ENCODE measurements around the gene SUPV3L1.
A peak's percentile ranks its signal among the peaks of the same experiment; 100 is the strongest.
"Not testable (repeated sequence)": the region's sequence is repeated elsewhere in the genome, so short reads cannot be mapped to it uniquely, and the experiment has no call there.

SUPV3L1 gene

GRCh38 chr10:69228151-69228550 is 48.1 kb downstream of the SUPV3L1 start:
- DNase-seq (ENCODE audit: low read depth in 3 of 3, low spot score in 1 of 3): no peak

DNA sequence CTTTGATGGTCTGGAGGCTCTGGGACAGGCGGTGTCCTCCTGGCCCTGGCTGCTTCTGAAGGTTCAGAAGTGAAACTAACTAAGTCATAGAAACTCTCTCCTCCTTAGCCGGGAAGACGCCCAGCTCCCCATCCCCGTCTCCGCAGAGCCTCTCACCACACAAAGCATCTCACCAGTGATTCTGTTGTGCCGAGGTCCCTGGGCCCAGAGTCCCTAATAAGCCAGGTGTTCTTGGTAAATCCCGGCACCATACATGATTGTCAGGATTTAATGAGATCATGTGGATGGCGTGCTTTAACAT is 49.5 kb downstream of the SUPV3L1 start:
- DNase-seq (ENCODE audit: low read depth in 3 of 3, low spot score in 1 of 3): no peak

DNA sequence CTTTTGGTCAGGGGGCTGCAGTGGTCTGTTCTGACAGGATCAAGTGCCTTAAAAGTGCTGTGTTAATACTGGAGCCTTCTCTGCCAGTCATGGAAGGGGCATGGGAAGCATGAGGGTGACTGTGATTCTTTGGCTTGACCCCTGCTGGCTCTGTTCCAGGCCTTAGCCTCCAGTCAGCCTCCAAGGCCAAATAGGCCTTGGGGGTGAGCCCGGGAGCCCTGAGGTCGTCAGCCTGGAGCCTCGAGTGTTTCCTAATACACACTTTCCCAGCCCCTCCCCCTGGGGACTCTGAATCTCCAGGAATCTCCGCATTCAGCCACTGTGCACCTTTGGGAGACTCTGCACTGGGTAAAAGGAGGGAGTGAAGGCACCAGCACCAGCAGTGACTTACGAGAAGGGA is 50.1 kb downstream of the SUPV3L1 start:
- no peak for DNase-seq (ENCODE audit: low read depth in 3 of 3, low spot score in 1 of 3)

- DNase-seq (ENCODE audit: low read depth in 3 of 3, low spot score in 1 of 3): no peak
These were observed 52.2 kb downstream of the SUPV3L1 start for GRCh38 chr10:69232252-69232651.

DNA sequence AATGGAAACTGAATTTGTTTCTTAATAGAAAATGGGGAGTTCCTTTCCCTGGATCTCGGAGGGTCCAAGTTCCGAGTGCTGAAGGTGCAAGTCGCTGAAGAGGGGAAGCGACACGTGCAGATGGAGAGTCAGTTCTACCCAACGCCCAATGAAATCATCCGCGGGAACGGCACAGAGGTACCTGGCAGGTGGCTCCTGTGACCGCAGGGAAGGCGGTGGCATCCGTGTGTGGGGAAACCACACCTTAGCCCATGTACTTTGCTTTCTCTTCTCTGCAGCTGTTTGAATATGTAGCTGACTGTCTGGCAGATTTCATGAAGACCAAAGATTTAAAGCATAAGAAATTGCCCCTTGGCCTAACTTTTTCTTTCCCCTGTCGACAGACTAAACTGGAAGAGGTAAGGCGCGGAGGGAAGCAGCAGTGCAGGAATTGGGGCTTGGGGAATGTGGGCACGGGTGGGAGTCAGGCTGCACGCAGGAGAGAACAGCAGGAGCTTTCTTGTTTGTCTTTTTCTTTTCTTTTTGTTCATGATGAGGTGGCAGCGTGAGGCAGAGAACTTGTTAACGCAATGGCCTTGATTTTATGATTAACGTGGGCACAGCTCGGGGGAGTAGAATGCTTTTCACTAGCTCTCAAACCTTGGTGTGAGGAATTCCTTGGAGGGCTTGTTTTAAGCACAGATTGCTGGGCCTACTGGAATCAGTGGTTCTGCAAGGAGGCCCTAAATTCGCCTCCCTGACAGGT is 52.9 kb downstream of the SUPV3L1 start:
- DNase-seq (ENCODE audit: low read depth in 3 of 3, low spot score in 1 of 3): no peak

GRCh38 chr10:69234447-69234846 is 54.4 kb downstream of the SUPV3L1 start:
- no peak for DNase-seq (ENCODE audit: low read depth in 3 of 3, low spot score in 1 of 3)

DNA sequence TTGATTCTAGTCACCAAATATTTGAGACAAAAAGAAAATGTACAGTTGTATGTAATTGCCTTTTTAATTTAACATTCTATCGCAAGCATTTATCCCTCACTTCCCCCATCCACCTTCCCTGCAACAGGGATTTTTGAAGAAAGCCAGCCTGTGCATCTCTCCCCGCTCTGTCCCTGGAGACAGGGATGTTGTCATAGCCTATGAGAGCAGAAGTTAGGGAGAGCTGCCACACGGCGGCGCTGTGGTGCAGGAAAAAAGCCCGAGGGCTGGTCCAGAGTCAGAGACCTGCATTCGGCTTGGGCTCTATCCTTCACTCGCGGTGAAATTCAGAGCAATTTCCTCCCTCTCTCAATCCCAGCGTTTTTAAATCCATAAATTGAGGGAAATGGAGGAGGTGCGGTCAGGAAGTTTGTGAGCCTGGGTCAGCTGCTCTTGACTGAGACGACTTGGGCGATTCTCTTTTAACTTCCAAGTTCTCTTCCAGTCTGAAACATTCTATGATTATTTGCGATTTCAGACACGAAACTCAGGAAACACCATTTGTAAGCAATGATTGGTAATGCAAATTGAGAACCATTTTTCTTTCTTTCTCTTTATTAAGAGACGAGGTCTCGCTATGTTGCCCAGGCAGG is 57.6 kb downstream of the SUPV3L1 start:
- DNase-seq (ENCODE audit: low read depth in 3 of 3, low spot score in 1 of 3): peak; percentile 70 to 91 (median 75)

- DNase-seq (ENCODE audit: low read depth in 3 of 3, low spot score in 1 of 3): no peak
These were observed 59.1 kb downstream of the SUPV3L1 start for GRCh38 chr10:69239136-69239535.

DNA sequence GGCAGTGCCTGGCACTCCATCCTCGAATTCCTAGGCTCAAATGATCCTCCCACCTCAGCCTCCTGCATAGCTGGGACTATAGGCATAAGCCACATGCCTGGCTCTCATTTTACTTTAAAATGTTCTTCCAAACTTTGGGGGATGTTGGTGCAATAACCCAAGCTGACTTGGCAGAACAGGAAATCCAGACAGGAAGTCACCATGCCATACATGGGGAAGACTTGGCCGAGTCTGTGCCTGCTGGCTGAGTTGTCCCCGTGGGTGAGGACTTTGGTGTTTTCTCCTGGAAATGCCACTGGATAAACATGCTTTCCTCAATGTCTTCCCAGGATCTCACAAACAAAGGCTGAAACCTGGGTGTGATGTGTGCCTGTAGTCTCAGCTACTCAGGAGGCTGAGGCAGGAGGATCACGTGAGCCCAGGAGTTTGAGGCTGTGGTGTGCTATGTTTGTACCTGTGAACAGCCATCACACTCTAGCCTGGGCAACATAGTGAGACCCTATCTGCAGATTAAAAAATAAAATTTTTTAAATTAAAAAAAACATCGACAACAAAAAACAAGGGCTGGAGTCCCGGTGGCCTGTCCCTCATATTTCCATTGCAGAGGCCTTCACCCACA is 59.9 kb downstream of the SUPV3L1 start:
- DNase-seq (ENCODE audit: low read depth in 3 of 3, low spot score in 1 of 3): no peak

- DNase-seq (ENCODE audit: low read depth in 3 of 3, low spot score in 1 of 3): no peak
These were observed 60.4 kb downstream of the SUPV3L1 start for GRCh38 chr10:69240455-69240854.

- no peak for DNase-seq (ENCODE audit: low read depth in 3 of 3, low spot score in 1 of 3)
These were observed 61.5 kb downstream of the SUPV3L1 start for GRCh38 chr10:69241575-69241974.

GRCh38 chr10:69242040-69242851 is 62.2 kb downstream of the SUPV3L1 start:
- DNase-seq (ENCODE audit: low read depth in 3 of 3, low spot score in 1 of 3): no peak

DNA sequence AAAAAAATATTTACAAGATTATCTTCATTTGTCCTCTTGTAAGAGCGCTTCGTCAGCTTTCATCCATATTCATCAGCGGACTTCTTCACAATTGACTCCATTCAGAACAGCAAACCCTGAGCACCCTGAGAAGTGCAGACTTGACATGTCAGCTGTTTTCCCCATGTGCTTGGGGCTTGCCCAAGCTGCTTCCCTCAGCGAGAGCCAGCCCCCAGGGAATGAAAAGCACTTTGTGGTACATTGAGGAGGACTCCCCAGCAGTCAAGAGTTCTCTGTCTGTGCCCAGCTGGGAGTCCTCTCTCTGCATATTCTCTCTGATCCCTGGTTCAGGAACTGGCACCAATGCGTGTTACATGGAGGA is 62.8 kb downstream of the SUPV3L1 start:
- no peak for DNase-seq (ENCODE audit: low read depth in 3 of 3, low spot score in 1 of 3)

- no peak for DNase-seq (ENCODE audit: low read depth in 3 of 3, low spot score in 1 of 3)
These were observed 63.8 kb downstream of the SUPV3L1 start for GRCh38 chr10:69243817-69244216.

DNA sequence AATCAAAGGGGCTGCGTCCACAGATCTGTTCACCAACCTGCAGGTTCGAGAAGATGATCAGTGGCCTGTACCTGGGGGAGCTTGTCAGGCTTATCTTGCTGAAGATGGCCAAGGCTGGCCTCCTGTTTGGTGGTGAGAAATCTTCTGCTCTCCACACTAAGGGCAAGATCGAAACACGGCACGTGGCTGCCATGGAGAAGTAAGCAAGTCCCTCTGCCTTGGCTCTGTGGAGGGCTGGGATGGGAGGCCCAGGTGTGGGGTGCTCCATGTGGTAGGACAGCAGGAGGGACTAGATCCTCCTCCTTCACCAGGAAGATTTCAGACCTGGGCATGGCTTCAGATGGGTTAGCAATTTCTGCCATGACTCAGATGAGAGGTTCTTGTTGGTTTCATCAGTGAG is 66.0 kb downstream of the SUPV3L1 start:
- no peak for DNase-seq (ENCODE audit: low read depth in 3 of 3, low spot score in 1 of 3)

GRCh38 chr10:69246581-69247312 is 66.7 kb downstream of the SUPV3L1 start:
- no peak for DNase-seq (ENCODE audit: low read depth in 3 of 3, low spot score in 1 of 3)

DNA sequence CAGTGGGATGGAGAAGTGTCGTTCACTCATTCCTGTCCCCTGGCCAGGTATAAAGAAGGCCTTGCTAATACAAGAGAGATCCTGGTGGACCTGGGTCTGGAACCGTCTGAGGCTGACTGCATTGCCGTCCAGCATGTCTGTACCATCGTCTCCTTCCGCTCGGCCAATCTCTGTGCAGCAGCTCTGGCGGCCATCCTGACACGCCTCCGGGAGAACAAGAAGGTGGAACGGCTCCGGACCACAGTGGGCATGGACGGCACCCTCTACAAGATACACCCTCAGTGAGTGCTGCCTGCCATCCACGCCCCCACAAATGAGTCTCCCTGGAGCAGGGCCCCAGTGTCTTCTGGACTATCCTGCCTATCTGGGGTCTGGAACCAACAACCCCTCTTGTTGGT is 67.3 kb downstream of the SUPV3L1 start:
- DNase-seq (ENCODE audit: low read depth in 3 of 3, low spot score in 1 of 3): no peak

GRCh38 chr10:69248117-69248730 is 68.2 kb downstream of the SUPV3L1 start:
- no peak for DNase-seq (ENCODE audit: low read depth in 3 of 3, low spot score in 1 of 3)

- DNase-seq (ENCODE audit: low read depth in 3 of 3, low spot score in 1 of 3): no peak
These were observed 70.0 kb downstream of the SUPV3L1 start for GRCh38 chr10:69250041-69250440.

DNA sequence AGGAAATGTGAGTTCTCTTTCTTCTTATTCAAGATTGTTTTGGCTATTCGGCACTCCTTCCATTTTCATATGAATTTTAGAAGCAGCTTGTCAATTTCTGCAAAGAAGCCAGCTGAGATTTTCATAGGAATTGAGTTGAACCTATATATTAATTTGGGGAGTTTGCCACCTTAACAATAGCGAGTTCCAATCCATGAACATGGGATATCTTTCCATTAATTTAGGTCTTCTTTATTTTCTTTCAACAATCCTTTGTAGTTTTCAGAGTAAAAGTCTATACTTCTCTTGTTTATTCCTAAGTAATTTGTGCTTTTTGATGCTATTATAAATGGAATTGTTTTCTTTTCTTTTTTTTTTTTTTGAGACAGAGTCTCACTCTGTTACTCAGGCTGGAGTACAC is 71.4 kb downstream of the SUPV3L1 start:
- DNase-seq (ENCODE audit: low read depth in 3 of 3, low spot score in 1 of 3): not testable (repeated sequence)

GRCh38 chr10:69253171-69253570 is 73.1 kb downstream of the SUPV3L1 start:
- no peak for DNase-seq (ENCODE audit: low read depth in 3 of 3, low spot score in 1 of 3)

Data from stimulated activated CD4-positive, alpha-beta T cell treated with anti-CD3 and anti-CD28 coated beads, TNF-alpha, amount 100 ng/mL, for 1 hour (primary cell).